Stimulated activated CD4-positive, alpha-beta T cell treated with anti-CD3 and anti-CD28 coated beads, Interleukin-4, amount 100 ng/mL, for 1 hour (primary cell): Measurements from ENCODE around the gene ARPC1B.

Experiments
- DNase-seq: peaks from one replicate; pipeline ENCODE4 v3.0.0-alpha.2; 2020

ARPC1B gene

DNA sequence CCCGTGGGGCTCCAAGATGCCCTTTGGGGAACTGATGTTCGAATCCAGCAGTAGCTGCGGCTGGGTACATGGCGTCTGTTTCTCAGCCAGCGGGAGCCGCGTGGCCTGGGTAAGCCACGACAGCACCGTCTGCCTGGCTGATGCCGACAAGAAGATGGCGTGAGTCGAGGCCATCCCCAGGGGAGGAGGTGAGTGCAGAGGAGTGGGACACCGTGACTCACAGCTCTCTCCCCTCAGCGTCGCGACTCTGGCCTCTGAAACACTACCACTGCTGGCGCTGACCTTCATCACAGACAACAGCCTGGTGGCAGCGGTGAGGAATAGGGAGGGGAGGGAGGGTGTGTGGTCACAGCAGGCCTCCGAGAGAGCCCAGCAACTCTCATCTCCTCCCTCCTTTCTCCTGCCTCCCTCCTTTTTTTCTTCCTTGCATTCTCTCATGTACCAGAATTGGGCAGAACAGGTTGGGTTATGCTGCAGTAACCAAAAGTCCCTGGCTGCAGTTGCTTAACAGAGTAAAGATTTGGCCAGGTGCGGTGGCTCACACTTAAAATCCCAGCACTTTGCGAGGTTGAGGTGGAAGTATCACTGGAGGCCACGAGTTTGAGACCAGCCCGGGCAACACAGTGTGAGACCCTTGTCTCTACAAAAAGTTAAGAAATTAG, 16.5 kb downstream of the ARPC1B start:
- no peak for DNase-seq

DNA sequence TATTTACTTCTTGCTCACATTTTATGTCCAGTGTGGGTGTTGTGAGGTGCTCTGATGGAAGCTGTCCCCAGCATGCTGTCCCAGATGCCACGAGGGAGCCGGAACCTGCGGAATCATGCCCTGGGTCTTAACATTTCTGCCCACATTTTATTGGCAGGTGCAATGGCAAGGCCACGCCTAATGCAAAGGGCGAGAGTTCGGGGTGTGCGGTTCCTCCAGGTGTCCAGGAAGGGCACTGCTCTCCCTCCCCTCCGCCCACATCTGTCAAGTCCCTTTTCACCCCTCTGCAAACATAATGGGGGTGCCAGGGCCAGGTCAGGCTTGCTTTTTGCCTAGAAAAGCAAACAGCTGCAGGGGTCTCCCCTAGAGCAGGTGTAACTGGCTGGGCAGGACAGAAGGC, 17.5 kb downstream of the ARPC1B start:
- no peak for DNase-seq

DNA sequence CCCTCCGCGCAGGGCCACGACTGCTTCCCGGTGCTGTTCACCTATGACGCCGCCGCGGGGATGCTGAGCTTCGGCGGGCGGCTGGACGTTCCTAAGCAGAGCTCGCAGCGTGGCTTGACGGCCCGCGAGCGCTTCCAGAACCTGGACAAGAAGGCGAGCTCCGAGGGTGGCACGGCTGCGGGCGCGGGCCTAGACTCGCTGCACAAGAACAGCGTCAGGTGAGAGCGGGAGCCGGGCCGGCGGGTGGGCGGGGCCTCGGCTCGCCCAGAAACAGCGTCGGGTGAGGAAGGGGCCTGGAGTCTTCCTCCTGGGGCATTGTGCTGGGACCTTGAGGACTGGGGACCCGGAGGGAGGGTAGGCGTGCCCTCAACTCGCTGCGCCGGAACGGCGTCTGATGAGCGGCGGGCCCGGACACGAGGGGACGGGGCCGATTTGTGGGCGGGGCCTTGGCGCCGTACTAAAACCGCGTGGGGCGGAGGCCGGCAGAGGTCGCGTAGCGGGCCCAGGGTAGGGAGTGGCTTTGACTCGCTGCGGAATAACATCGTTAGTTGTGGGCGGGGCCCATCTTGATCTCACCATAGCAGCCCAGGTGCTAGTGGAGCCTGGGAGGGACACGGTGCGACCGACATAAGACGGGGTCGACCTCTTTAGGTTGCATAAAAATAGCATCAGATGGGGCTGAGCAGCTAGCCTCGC, 18.3 kb downstream of the ARPC1B start:
- peak; percentile 77 for DNase-seq

DNA sequence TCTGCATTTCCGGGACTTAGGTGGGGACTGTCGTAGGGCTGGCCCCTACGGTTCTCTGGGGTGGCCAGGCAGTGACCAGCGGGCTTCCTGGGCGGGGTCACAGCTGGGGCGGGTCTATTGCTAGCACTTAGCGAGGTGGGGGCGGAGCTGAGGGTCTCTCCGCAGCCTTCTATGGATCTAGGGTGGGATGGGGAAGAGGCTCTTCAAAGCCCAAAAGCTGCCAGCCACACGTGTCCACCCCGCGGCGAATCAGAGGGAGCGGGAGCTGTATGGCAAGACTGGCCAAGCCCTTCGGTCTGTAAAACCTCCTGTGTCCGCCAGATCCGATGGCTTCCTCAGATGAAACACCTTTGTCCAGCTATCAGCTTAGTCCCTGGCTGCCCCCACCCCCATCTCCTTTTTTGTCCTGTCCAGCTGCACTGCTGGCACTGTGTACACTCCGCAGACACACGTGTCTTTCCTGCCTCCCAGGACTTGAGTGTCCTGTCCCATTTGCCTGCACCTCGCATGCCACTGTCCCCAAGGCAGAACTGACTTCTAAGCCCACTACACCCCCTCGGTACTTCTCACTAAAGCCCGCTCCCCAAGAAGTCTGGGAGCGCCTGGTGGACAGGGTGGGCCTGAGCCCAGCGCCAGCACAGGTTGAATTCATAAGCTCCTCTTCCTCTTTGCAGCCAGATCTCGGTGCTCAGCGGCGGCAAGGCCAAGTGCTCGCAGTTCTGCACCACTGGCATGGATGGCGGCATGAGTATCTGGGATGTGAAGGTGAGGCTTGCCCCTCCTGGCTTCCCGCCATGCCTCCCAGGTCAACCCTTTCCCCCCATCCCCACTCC, 19.0 kb downstream of the ARPC1B start:
- DNase-seq = no peak

DNA sequence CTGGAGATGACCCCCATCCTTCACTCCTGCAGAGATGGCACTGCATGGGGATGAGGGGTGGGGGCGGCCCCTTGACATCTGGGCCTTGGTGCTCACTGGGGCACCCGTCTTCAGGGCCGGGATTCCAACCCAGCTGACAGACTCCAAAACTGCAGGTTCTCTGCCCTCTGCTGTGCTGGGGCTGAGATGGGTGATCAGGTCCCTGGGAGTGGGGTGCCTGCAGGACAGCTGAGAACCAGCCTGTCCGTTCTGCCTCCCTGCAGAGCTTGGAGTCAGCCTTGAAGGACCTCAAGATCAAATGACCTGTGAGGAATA, 19.6 kb downstream of the ARPC1B start:
- DNase-seq = no peak

DNA sequence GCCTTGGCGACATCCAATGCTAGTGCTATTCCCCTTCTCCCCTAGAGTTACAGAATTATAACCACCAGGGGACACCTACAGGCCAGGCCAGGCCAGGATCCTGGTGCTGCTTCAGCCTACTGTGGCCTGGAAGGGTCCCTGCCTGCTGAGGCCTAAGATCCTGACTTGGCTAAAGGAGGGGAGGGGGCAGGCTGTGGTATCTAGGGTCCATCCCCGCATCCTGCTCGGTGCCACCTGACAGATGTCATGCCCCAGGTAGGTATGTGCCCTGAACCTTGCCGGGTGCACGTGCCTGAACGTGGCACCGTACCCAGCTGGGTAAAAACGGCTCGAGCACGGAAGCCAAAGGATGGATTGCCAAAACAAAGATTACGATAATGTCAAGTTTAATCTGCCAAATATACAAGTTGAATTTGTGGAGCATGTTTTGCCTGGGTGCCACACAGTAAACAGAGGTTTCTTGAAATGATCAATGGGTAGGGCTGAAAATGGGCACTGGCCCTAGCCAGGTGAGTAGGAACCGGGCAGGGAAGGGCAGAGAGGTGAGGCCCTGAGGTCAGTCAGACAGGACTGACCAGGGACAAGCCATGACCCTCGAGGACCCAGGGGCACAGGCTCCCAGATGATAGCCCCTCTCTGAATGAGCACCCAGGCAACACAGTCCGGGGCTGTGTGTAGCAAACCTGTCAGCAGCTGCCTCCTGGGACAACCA, 21.2 kb downstream of the ARPC1B start:
- DNase-seq = no peak

DNA sequence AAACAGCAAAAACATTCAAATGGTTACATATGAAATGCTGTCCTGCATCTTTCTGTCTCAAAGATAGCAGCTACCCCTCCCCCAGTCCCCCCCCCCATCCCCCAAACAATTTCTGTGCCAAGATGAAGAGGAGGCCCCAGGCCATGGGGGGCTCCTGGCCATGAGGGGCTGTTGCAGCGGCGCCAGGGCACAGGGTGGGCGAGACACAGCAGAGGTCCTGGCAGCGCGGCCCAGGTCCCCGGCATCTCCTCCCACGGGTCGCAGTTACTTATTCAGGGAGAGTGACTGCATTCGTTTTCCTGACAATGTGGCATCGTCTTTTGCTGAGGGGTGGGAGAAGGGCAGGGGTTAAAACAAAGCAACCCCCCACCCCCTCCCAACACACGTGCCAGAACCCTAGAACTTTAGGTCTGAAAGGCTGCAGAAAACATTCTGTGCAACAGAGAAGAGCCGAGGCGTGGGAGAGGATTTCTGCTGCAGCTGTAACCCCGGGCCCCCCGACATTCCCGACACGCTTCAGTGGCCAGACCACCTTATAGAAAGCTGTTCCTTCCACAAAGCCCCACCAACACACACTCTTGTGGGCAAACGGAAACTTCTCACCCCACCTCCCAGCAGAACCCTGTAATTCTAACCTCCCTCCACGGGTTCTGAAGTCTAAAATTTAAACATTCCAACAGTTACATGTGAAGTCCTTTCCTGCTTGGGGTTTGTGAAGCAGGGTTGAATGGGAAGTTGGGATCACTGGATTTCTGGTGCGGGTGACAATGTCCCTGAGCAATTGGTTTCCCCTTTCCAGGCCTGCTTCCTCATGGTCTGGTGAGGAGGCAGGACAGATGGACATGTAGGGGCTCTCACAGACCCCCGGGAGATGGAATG, 22.1 kb downstream of the ARPC1B start:
- no peak for DNase-seq

DNA sequence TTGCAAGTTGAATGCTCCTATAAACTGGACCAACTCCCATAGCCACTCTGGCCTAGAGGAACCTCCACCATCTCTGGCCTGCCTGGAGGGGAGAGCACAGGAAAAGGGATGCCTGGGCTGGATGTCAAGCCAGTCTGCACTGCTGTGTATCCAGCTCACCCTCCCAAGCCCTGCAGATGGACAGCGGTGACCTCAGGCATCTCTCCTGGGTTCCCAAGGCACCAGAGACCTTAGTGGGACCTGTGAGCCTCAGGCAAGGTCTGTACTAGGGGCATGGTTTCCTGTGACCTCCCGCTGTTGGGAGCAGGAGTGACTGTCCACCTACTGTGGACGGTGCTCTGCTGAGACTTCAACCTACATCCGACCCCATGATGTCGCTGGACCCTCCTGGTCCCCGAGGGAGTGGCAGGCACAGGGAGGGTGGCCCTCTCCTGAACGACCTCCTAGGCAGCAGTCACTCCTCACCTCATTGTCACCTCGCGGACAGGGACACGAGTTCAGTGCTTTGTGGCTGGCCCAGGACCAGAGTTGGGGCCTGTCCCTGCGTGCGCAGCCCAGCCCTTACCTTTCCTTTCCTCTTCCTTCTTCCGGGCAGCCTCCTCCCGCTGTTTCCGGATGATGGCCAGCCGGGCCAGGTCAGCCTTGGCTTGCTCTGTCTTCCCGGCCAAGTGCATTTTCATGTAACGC, 22.9 kb downstream of the ARPC1B start:
- DNase-seq = no peak

DNA sequence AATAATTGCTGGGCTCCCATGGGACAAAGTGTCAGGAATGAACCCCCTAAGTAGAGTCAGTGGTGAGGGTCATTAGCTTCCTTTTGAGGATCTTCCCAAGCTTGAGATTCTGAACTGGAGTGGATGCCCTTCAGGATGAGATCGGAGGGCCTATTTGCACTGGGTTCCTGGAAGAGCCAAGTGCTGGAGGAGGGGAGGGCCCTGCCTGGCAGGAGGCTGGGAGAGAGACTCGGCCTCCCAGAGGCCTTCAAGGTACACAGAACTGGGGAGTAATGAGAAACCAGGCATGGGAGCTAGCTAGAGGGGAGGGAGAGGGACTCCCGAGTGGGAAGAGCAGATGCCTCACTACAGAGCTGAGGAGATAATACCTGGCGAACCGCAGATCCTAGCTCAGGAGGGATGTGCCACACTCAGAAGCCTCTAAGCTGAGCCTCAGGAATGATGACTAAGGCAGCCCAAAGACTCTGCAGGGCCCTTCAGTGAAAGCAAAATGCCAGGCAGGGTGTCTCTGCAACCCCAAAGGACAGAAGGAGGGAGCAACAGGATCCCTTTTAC, 24.4 kb downstream of the ARPC1B start:
- DNase-seq = no peak

DNA sequence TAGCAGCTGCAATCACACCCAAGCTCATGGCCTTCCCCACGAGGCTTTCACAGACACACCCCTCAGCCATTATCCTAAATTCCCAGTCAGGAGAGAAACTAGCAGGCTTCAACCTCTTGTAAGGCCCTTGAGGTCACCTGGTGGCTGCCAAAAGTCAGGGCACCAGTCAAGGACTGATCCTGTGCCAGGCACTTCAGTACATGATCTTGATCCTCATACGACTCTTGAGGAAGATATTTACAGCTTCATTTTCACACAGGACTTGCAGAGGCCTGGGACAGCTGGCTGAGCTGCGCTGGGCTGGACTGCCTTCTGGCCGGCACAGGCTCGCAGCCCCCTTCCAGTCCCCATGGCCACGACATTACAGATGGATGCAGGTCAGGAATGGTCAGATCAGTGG, 25.1 kb downstream of the ARPC1B start:
- DNase-seq = no peak

DNA sequence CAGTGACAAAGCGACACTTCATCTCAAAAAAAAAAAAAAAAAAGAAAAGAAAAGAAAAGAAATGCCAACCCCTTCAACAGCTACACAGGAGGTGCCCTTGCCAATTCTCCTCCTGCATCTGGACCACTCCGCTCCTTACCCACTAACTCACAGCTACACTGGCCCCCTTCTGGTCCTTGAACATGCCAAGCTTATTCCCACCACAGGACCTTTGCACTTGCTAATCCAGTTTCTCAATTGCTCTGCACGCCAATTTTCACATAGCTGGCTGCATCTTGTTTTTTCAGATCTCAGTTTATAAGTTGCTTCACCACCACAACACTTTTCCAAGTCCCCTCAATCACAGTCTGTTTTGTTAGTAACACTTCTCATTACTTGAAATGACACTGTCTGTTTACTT, 28.3 kb downstream of the ARPC1B start:
- no peak for DNase-seq

DNA sequence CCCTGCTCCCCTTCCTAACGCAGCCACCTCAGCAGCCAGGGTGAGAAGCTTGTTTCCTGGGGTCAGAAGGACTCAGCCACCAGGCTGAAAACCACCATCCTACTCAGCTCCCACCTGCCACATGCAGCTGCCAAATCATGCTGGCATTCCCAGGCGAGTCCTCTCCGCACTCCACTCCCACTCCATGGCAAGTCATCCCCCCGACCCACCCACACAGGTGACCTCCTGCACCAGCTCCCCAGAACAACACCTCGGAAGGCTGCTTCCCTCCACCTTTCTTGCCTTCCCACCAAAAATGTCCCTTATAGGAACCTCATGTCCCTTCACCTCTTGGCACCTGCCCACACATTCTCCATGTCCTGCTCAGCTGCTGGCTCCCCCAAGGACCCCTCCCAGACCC, 29.2 kb downstream of the ARPC1B start:
- DNase-seq = no peak

DNA sequence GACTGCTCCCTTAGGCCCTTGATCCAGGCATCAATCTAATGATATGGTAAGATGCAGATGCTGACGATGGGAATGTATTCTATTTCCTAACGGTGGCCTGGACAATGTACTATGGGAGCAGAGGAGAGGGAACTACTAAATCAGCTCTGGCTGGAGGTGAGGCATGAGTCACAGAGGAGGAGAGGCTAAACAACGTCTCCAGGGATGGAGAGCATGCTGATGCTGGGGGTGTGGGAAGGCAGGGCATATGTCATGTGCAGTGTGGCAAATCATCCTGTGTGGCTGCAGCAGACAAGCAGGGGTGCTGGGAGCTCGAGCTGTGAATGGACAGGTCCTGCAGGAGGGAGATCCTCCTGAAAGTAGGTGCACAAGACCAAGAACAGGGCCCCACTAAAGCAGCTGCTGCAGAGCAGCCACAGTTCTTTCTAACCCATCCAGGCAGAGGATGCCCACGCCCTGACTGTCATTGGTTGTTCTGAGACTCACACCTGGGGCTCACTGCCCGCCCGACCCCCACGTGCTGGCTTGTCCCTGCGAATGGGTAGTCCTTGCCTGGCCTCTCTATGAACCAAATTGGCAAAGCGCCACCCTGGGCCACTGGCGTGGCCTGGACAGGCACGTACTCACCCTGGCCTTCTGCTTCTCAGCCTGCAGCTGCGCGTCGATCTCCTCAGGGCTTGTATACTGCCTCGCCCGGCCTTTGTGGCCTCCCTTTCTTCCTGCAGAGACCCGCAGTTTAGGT, 29.9 kb downstream of the ARPC1B start:
- no peak for DNase-seq

DNA sequence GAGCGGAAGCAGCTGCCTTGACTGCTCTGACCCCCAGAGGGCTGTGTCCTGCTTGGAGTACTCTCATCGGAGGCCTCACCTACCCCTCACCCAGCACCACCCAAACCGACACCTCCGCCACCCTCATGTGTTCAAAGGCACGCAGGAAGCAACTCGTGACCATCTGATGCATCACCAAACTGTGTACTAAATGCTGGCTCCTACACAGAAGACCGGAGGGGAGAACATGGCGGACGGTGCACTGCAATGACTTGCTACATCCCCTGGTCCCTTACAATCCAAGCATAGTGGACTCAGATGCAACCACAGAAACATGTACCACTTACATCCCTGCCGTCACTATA, 30.4 kb downstream of the ARPC1B start:
- no peak for DNase-seq

DNA sequence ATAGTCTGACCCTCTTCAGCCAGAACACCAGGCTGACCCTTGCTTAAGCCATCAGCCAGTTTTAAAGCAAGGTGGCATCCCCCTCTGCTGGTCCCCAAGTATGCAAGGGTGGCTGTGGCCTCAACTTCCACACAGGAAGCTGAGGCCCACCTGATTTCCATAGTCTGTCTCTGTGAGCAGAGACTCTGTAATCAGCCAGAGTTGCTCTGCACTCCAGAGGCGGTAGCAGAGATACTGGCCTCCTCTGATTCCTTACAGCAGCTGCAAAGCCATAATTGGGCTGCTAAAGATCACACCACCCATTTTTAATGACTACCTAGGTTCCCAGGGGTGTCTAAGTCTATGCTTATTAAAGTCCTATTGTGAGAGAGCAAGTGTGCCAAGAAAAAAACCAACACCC, 32.0 kb downstream of the ARPC1B start:
- DNase-seq = no peak

DNA sequence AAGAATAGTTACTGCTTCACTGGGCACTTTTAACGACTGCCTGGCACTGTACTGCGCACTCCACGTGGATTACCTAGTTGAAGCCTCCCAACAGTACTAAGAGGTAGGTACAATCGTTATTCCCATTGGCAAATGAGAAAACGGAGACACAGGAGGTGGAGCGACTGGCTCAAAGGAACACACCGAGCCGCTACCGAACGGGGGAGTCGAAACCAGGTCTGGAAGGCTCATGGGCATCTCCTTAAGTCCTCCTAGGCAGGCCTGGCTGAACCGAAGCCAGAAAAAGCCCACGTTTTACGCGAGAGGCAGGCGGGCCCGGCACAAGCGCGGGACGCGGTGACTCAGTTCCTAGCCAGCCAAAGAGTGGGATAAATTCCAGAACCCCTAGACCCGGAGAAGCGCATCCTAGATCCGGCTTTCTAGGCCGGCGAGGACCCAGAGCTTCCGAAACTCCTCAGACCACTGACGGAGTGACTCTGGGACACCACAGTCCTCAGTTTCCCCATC, 33.4 kb downstream of the ARPC1B start:
- DNase-seq = peak; percentile 46

DNA sequence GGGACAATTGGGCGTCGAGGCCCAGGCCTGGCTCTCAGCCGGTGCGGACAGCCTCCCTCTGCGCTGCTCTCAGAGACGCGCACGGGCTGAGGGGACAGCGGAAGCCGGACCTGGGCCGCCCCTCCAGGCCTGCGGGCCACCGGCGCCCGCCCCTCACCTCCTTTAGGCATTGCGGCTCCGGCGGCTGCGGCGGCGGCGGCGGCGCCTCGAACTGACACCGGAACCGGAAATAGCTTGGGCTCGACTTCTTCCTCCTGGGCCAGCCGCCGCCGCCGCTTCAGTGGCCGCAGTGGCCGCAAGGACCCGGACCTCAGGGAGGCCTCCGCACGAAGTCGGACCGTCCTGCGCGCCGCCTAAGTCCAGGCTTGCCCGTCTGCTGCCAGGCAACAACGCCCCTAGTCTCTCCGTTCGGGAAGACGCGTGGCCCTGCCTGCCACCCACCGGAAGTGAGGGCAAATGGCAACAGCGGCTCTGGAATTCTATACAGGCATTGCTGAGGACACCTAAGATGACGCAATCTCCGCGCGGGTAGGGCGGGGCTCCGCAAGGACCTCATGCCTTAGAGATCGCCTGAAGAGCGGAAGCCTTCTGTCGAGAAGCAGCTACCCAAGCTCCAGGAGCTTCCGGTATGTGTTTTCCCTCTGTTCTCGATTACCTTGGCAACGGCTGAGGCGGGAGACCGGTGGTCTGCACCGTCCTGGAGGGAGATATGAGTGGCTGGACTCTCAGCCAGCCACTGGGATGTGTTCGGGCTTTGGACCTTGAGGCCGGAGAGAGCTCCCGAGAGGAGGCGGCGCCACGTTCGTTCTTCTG, 34.1 kb downstream of the ARPC1B start, which contains the start of the genes BUD31 and PDAP1:
Gene BUD31 (plus strand): TSS at position 591 of the 813 bp plus-strand sequence. CDS start 2,124 bp downstream, outside the sequence.
Gene PDAP1 (minus strand): TSS at position 219 of the 813 bp plus-strand sequence. CDS start 49 bp downstream, at position 170.
- DNase-seq = peak; percentile 85

DNA sequence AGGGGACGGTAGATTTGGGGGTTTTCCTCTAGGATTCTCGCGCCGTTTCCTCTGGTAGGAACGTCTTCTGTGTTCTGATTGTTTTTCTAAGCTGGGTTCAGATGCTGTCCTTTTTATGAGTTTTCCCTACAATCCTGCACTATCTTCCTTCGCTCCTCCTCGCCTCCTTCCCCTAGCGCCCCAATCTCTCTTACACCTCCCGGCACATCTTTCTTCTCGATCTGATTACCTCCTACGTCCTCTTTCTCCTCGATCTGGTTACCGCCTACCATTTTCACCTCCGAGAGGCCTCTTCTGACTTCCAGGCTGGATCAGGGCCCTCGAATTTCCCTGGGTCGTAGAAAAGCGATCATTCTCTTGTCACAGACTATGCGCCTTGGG, 34.7 kb downstream of the ARPC1B start:
- no peak for DNase-seq

DNA sequence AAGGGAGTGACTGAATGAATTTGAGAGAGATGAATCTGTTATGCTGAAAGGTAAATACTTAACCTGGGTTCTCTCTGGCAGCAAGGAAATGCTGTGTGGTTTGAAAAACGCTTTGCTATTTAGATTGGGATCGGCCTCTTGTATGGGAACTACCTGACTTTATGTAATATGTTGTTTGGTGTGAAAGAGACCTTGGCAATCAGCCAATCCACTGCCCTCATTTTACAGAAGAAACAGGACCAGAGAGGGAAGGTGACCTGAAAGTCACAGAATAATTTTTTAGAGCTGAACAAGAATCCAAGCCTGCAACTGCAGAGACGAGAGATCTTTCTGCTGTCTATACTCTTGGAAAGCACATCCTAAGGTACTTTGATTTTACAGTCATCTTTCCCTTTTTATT, 35.3 kb downstream of the ARPC1B start:
- no peak for DNase-seq

DNA sequence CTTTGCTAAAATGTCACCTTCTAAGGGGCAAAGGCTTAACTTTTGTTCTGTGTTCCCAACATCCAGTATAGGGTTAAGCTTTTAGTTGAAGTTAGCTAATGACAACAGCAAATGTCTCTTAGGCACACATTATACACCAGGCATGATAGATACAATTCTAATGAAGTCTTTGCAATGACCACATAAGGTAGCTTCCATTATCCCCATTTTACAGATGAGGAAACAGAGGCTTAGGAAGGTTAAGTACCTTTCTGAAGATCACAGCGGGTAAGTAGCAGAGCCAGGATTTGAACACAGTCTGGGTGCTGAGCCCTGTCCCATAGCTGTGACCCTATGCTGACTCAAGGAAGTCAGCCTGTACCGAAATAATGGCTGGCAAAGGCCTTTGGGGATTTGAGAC, 36.1 kb downstream of the ARPC1B start:
- no peak for DNase-seq
